Activated T-cell treated with anti-CD3 and anti-CD28 coated beads for 48 hours (primary cell): ENCODE data around the gene CERS2.

Experiments used
- DNase-seq: peaks from one replicate; pipeline ENCODE4 v3.0.0-alpha.2; 2020; ENCODE audit warnings: low read depth

CERS2 gene

DNA sequence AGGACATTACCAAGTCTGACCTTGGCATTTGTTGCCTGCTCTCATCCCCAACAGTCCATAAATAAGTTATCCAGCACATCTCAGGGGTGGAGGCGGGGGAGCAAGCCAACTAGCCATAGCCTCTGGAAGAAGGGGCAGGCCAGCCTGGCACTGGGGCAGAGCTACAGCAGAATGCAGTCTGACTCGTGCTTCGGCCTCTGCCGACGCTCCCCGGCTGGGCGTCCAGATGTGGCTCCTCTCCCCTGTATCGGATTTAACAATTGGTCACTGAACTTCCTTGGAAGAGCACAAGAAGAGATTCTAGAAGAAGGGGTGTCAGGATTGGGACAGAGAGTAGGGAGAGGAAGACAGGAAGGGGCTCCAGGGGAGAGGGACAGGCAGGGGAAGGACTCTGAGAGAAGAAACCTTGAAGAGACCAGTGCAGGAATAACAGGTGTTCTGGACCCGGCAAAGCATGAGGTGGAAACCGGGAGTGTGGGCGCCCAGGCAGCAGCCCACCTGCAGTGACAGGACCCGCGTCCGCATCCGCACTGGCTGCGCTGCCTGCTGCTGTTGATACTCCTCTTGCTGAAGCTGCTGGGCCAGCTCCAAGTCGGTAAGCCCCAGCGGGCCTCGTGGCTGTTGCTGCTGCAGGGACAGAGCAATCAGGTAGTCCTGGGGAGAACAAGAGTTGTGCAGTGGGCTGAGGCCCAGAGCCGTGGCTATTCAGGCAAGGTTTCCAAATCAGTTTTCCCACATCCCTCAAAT, 22.7 kb upstream of the CERS2 start:
- no peak for DNase-seq

- DNase-seq, result no peak
Measured at GRCh38 chr1:150995896-150996295, 21.3 kb upstream of the CERS2 start.

DNA sequence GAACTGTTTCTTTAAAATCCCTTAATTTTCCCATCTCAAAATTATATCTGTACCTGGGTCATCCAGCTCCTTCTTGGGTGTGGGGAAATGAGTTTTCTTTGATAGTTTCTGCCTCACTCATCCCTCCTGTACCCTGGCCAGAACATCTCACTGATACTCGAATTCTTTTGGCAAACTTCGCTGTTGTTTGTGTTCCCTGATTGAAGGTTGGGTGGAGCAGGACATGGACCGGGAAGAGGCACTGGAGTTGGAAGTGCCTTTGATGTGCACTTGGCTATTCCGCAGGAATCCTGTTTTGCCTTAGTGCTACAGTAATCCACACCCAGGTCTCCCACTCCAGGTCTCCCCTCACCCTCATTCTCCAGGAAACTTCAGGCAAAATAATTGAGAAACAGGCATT, 20.8 kb upstream of the CERS2 start:
- no peak for DNase-seq

GRCh38 chr1:150994248-150994647, 19.6 kb upstream of the CERS2 start:
- no peak for DNase-seq

DNA sequence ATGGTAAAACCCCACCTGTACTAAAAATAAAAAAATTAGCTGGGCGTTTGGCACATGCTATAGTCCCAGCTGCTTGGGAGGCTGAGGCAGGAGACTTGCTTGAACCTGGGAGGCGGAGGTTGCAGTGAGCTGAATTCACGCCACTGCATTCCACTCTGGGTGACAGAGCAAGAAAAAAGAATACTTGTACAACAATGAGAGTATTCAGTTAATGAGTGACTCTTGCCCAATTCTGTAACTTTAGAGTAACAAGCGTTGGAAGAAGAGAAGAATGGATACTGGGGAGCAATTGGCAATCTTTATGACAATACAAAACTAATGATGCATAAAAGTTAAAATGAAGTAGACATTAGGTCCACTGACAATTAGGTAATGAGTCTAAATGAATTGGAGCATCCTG, 18.0 kb upstream of the CERS2 start:
- DNase-seq, result no peak

- DNase-seq, result no peak
Measured at GRCh38 chr1:150987924-150988323, 13.3 kb upstream of the CERS2 start.

GRCh38 chr1:150985179-150985825, 10.7 kb upstream of the CERS2 start:
- DNase-seq, result no peak

DNA sequence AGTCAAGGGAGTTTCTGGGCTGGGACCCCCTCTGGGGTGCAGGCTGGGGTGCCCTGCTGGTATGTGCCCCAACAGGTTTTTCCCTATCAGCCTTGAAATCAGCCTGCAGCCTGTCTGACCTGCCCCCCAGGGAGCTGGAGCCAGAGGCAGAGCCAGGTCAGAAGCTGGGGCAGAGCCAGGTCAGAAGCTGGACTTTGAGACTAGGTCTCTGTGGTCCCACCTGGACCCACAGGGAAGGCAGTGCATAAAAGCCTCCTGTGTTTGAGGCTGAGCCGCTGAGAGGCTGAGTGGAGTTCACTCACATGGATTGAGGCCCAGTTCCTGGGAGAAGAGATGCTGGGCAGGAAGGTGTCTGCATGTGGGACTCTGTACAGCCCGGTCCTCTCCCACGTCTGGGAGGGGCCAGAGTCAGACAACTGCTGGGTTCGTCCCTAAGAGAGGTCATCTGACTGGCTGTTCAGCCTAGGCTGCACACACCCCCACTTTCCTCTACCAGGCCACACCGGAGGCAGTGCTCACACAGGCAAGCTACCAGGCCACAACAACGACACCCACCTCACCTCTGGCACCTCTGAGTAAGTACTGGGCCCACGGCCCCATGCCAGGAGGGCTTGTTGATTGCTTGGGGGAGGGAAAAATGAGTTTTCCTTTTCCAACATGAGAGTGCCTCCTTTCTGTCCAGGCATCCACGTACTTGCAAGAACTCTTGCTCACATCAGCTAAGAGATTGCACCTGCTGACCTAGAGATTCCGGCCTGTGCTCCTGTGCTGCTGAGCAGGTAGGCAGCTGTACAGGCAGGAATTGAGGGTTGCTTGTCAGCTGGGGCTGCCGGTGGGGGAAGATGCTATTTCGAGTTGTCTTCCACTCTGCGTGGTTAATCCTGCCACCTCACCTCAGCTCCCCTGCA, 7.4 kb upstream of the CERS2 start, which contains the start of gene ANXA9:
TSS of gene ANXA9 (plus strand) at position 488 of the 908 bp plus-strand sequence. CDS start 814 bp downstream, outside the sequence.
- no peak for DNase-seq

- no peak for DNase-seq
Measured at GRCh38 chr1:150981177-150981804, 6.7 kb upstream of the CERS2 start.

GRCh38 chr1:150979092-150980056, 4.7 kb upstream of the CERS2 start:
- peak; percentile 82 for DNase-seq

- DNase-seq, result peak; percentile 69
Measured at GRCh38 chr1:150976879-150977694, 2.5 kb upstream of the CERS2 start.

GRCh38 chr1:150976401-150976821, 1.8 kb upstream of the CERS2 start:
- no peak for DNase-seq

DNA sequence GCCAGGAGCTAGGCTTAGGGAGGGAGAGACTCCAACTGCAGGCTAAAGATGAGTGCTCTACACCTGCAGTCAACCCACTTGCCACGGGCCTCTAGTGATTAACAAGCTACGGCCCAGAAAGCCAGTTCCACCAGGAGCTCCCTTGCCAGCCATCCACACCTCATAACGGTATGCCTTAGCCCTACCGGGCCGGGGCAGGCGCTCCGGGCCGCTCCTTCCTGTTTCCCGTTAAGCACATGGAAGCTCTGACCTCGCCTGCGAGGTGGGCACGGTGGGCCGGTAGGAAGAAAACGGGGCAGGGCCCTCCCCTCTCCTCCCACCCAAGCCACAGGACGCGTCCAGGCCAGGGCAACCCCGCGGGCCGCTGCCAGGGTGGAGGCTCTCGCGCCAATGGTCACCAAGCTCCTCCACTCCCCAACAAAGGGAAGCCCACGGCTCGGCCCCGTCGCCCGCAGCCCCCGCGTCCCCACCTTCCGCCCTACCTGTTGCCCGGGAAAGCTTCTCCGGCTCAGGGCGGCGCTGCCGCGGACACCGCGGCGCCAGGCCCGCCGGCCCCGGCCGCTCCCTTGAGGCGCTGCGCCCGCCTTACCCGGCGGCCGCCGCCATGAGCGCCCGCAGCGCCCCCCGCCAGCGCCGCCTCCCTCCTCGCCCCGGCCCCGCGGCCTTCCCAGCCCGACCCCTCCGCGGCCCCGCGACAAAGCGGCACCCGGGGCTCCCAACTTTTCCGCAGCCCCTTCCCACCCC, 627 bp downstream of the CERS2 start:
- peak; percentile 29 for DNase-seq

- DNase-seq, result peak; percentile 23
Measured at GRCh38 chr1:150973258-150973835, 1.3 kb downstream of the CERS2 start.

DNA sequence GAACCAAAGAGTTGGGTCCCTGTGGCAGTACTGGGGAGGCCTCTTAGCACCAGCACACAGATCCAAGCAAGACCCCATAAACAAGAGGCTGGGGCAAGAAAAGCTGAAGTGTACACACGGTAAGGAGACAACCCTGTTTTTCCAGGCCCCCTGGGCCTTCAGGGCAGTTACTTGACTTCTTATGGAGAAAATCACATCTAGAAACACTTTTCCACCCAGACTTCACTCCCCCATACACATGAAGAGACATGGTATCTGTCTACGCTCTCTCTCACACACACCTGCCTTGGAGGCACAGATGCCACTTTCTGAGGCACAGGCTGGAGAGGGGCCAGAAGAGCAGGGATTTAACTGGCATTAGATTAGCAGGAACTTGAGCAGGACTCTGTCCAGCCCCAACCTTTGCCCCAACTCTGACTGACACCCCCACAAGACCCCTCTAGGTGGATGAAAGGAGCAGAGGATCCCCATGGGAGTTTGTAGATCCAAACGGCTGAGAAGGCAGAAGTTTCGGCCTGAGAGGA, 2.2 kb downstream of the CERS2 start:
- DNase-seq, result no peak

DNA sequence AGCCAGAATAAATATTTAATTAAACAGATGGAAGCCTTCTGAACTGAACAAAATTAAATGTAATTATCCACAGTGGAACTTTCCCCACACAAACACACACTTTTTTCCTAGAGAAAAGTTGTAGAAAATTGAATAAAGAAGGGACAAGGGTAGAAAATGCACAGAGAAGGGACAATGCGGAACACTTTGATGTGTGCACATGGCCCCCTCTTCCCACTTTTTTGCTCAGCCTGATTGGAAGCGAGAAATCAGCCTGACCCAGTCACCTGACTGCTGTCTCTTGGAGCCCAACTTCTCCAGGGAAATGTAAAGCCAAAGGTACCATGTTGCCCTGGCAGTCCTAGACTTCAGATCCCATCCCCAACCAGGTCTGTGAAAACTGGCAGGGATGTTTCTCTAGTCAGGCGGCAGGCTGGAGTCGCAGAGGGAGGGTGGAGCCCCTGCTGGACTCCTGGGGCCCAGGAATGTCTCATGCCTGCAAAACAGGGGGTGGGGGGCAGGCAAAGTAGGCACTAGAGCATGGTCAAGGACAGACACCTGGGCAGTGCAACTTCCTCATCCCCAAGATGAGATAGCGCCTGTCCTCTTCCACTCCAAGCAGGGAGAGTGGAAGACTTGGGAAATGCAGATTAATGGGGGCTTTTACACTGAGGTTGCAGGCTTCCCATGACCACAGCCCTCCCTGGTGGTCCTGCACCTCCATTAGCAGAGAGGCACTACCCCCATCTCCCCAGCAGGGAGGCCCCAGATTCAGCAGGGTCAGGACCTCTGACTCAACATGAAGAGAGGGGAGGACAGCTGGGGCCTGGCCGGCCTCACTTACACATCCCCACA, 2.8 kb downstream of the CERS2 start:
- peak; percentile 17 for DNase-seq

GRCh38 chr1:150970808-150971582, 3.6 kb downstream of the CERS2 start:
- no peak for DNase-seq
